NCI-H526 treated with DMSO at 0.1 percent for 48 hours (cell line): ENCODE measurements around the gene GRAMD1B.

ENCODE experiments used
- DNase-seq: peaks from one replicate; lab custom pipeline; 2025; lab: John Stamatoyannopoulos, UW

Gene GRAMD1B

DNA sequence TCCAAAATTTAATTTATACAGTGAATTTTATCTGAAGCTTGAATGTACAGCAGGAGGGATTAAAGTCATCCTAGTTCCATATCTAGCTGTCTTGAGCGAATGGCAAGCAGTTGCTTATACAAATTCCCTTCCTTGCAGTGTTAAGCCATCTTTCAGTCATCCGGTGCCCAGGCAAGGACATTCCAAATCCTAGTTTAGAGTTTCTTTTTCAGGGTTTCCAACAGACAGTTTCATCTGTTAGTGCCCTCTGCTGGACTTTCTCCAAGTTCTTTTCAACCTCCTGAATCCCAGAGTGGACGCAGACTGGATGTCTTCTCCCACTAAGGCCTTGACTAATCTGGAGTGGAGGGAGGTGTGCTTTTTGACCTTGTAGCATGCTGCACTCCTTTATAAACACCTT is 45.4 kb downstream of the GRAMD1B start:
- DNase-seq, result peak; percentile 69

GRCh38 chr11:123477205-123477907 is 47.3 kb downstream of the GRAMD1B start:
- DNase-seq, result no peak

- DNase-seq, result peak; percentile 96
These were observed 48.4 kb downstream of the GRAMD1B start for GRCh38 chr11:123478352-123478987.

DNA sequence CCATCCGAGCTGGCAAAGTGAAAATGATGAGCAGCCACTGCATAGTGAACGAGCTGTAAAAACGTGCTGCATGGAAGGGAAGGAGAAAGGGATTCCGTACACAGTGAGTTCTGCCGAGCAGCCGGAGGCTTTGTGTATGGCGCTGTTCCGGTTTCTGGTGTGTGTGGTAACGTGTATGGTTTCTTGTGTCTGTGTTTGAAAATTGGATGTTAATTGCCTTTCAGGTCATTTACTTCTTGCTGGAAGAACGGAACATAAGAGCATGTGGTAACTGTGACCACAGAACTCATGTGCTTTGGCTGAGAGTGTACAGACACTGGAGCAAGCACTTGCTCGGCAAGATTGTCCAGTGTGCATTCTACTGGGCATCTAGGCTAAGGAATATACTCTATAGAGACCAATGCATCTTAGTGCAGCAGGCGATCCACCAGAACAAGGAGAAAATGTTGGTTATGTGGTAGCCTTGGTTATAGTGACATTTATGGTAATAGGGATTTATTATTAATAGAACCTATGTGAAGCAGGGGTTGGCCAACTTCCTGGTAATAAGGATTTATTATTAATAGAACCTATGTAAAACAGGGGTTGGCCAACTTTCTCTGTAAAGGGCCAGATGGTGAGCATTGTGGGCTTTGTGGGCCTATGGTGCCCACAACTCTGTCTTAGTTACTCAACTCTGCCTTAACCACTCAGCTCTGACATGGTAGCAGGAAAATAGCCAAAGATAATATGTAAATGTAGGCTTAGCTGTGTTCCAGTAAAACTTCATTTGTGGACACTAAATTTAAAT is 49.2 kb downstream of the GRAMD1B start:
- DNase-seq, result peak; percentile 74

- DNase-seq, result no peak
These were observed 50.3 kb downstream of the GRAMD1B start for GRCh38 chr11:123480290-123480815.

DNA sequence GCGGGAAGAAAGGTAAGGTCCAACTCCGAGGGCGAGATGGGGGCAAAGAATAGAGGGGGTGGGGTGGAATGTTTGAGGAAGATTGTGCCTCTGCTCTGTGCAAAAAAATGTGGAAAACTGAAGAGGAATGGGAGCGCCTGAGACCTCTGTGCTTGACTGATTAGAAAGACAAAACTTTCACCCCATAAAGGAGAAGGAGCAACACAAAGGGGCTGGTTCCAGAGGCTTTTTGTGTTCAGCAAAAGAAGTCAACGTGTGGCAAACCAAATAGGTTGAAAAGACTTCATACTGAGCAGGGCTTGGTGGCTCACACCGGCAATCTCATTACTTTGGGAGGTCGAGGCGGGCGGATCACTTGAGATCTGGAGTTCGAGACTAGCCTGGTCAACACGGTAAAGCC is 50.8 kb downstream of the GRAMD1B start:
- DNase-seq, result no peak

GRCh38 chr11:123481640-123482039 is 51.6 kb downstream of the GRAMD1B start:
- no peak for DNase-seq

GRCh38 chr11:123482218-123482617 is 52.1 kb downstream of the GRAMD1B start:
- DNase-seq, result no peak

GRCh38 chr11:123483058-123483457 is 53.0 kb downstream of the GRAMD1B start:
- no peak for DNase-seq

GRCh38 chr11:123483466-123483865 is 53.4 kb downstream of the GRAMD1B start:
- no peak for DNase-seq

GRCh38 chr11:123484448-123484847 is 54.4 kb downstream of the GRAMD1B start:
- no peak for DNase-seq

DNA sequence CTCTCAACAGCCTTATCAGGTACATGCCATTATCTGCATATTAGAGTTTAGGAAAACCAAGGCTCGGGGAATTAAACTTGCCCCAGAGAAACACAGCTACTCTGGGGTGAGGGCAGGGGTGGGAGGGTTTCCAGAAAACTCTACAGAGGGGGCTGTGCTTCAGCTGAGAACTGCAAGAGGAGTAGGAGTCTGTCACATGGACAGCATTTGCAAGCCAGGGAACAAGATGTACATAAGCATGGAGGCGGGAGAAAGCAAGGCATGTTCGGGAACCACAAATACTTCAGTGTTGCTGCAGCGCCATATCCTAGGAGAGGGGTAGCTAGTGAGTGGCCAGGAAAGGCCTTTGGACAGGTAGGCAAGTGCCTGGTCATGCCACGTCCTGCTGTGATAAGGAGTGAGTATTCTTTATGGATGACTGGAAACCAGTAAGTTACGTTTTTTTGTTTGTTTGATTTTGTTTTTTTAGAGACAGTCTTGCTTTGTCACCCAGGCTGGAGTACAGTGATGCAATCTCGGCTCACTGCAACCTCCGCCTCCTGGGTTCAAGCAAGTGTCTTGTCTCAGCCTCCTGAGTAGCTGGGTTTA is 57.2 kb downstream of the GRAMD1B start:
- no peak for DNase-seq

- DNase-seq, result no peak
These were observed 60.5 kb downstream of the GRAMD1B start for GRCh38 chr11:123490527-123490926.

DNA sequence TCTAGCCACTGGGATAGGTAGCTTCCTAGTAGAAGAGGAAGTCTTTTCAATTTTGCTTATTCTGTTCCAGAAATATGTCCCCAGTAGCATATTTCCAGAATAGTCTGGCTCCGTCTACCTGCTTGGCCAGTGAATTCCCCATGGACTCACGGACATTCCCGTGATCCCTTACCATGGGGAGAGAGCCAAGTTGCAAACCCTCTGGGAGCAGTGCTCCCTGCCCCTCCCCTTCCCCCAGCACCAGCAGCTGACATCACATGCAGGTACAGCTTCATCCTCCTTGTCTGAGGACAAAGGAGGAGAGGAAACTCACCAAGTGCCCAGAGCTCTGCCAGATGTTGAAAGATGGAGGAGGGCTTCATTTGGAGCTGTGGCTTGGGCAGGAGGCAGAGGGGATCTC is 61.2 kb downstream of the GRAMD1B start:
- no peak for DNase-seq

GRCh38 chr11:123493349-123494063 is 63.4 kb downstream of the GRAMD1B start:
- DNase-seq, result no peak

GRCh38 chr11:123494195-123495050 is 64.4 kb downstream of the GRAMD1B start:
- no peak for DNase-seq

DNA sequence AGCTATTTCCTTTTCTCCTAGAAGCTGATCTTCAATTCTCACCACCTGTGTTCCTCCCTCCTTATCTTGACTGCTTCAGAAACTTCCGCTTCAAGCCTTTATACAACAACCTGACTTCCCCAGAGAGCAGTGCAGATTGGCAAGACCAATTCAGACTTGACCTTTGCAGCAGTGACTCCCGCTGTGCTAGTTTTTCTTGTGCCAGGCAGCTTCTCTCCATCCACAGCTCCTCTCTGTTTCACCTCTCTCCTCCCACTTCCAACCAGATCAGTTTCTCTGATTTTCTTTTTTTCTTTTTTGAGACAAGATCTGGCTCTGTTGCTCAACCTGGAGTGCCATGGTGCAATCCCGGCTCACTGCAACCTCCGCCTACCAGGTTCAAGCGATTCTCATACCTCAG is 74.3 kb downstream of the GRAMD1B start:
- DNase-seq, result no peak

DNA sequence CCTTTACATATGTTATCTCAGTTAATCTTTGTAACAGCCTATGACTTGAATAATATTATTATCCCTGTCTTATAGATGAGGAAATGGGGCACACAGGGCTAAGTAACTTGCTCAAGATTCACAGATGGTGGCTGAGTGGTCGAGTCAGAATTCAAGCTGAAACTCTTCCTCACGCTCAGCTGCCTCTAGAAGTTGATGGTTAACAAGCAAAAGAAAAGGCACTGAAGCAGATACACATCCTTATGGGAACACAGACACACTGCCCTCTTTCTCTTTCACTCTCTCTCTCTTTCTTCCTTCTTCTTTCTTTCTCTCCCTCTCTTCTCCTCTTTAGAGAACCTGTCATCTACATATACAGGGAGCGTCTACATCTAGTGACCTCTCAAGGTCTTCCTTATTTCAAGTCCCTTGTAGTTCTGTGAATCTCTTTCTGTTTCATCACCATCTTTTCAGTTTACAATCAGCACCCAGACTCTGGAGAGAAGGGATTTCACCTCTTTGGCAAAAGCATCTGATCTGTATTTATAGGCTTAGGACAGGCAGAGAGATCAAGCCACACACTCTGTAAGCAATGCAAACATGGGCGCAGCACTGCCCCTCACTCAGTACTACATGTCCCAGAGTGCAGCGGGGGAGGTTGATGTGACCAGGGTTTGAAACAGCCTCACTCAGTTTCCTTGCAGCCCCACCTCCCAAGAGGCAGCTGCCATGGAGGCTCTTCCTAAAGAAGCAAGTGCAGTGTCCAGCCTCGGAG is 75.7 kb downstream of the GRAMD1B start:
- no peak for DNase-seq

DNA sequence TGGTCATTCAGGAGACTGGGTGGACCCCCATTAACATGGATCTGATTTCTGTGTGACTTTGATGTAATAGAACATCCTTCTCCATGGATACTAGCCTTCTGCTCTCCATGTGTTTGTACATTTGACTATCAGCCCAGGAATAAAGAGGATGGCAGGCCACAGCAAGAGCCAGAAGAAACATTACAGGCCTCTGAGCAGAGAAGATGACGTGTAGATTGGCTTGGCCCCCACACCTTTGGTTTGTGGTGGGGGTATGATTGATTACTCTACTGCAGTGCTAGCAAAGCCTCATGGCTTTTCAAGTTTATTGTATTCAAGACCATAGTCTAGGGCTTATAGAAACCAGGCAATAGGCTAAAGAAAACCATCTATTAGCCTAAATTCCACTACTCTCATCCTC is 77.0 kb downstream of the GRAMD1B start:
- DNase-seq, result no peak
